HepG2 (cell line): Measurements from ENCODE around the gene RRP12. TPM values are rescaled to one million over a fixed set of nuclear protein-coding genes. Genes with fewer than 3 reads are reported as not detected.
A peak's percentile ranks its signal among the peaks of the same experiment; 100 is the strongest.

ENCODE experiments used
- AKAP8 ChIP-seq: sonication (generic); formaldehyde crosslinking; IDR thresholded peaks from 2 replicates; pipeline ENCODE4 v1.5.1; 2020; ENCODE audit warnings: mild to moderate bottlenecking, missing genetic modification reagents
- BORCS8-MEF2B ChIP-seq: sonication (generic); formaldehyde crosslinking; IDR thresholded peaks from 2 replicates; pipeline ENCODE4 v1.8.0; 2022; ENCODE audit warnings: mild to moderate bottlenecking, missing genetic modification reagents
- FOXM1 ChIP-seq: sonication (generic); formaldehyde crosslinking; IDR thresholded peaks from 2 replicates; pipeline ENCODE4 v1.5.0; 2020; ENCODE audit warnings: missing genetic modification reagents
- HDAC6 ChIP-seq: fragments of 200-600 bp; sonication (generic); IDR thresholded peaks from 2 replicates; pipeline ENCODE4 v1.7.0; 2017; ENCODE audit warnings: mild to moderate bottlenecking, antibody characterized with exemption, low read length, low read depth
- IKZF1 ChIP-seq: fragments of 450-650 bp; IDR thresholded peaks from 2 replicates; pipeline ENCODE4 v1.7.1; 2016
- KLF9 ChIP-seq: IDR thresholded peaks from 2 replicates; pipeline ENCODE4 v1.6.1; 2016; ENCODE audit warnings: low read depth
- SRSF4 ChIP-seq: fragments of 200-400 bp; formaldehyde crosslinking; IDR thresholded peaks from one replicate; pipeline ENCODE4 v1.6.1; 2018; ENCODE audit warnings: mild to moderate bottlenecking, low read depth, low read length, moderate library complexity; ENCODE audit not compliant: poor library complexity, severe bottlenecking
- ZFP37 ChIP-seq: sonication (generic); formaldehyde crosslinking; IDR thresholded peaks from 2 replicates; pipeline ENCODE4 v1.4.0; 2020; ENCODE audit warnings: missing genetic modification reagents, borderline replicate concordance
- ZNF460 ChIP-seq: sonication (generic); formaldehyde crosslinking; IDR thresholded peaks from 2 replicates; pipeline ENCODE4 v1.5.1; 2020; ENCODE audit warnings: missing genetic modification reagents, mild to moderate bottlenecking, borderline replicate concordance
- ZNF672 ChIP-seq: sonication (generic); formaldehyde crosslinking; IDR thresholded peaks from 2 replicates; pipeline ENCODE4 v1.8.1; 2022; ENCODE audit warnings: missing genetic modification reagents
- ZNF772 ChIP-seq: sonication (generic); formaldehyde crosslinking; IDR thresholded peaks from 2 replicates; pipeline ENCODE4 v1.5.0; 2020; ENCODE audit warnings: mild to moderate bottlenecking, missing genetic modification reagents
- polyA plus RNA-seq, 8 experiments: library from polyadenylated mRNA; depleted of rRNA in 3 of 8; stranded (reverse) in 7 of 8; unstranded in 1 of 8; fragments of >200 nt; fragmentation: Illumina TruSeq in 4 of 8; extraction: Trizol in 4 of 8; gene quantifications; 2 replicates each; pipeline versions ENCODE4 v1.2.1 to v1.2.3, GENCODE V29; 2011 to 2016; ENCODE audit warnings: low read depth in 4 of 8, missing spikeins in 1 of 8, mixed read lengths in 1 of 8; ENCODE audit not compliant: insufficient read depth in 1 of 8
- total RNA-seq, 5 experiments: library from RNA; depleted of rRNA; stranded (reverse); fragments of >200 nt; fragmentation: Illumina TruSeq; extraction: Trizol; gene quantifications; 2 replicates each; pipeline ENCODE4 v1.2.3, GENCODE V29; 2016; ENCODE audit warnings: low read depth in 1 of 5
- TF ChIP-seq, protein P1 (sequence below): IDR thresholded peaks from 2 replicates; pipeline ENCODE4 v1.4.0; 2020; ENCODE audit warnings: mild to moderate bottlenecking, missing genetic modification reagents
- TF ChIP-seq, protein P2 (sequence below): sonication (generic); formaldehyde crosslinking; IDR thresholded peaks from 2 replicates; pipeline ENCODE4 v1.8.0; 2022; ENCODE audit warnings: mild to moderate bottlenecking, missing genetic modification reagents, moderate library complexity
- TF ChIP-seq, protein P3 (sequence below): sonication (generic); formaldehyde crosslinking; conservative IDR thresholded peaks from 2 replicates; pipeline ENCODE4 v1.4.0; 2020; ENCODE audit warnings: mild to moderate bottlenecking, missing genetic modification reagents, moderate library complexity
- TF ChIP-seq, protein P4 (sequence below): sonication (generic); formaldehyde crosslinking; IDR thresholded peaks from 2 replicates; pipeline ENCODE4 v1.8.0; 2022; ENCODE audit warnings: mild to moderate bottlenecking, missing genetic modification reagents, moderate library complexity
- TF ChIP-seq, protein P5 (sequence below): sonication (generic); formaldehyde crosslinking; IDR thresholded peaks from 2 replicates; pipeline ENCODE4 v1.5.1; 2020; ENCODE audit warnings: mild to moderate bottlenecking, missing genetic modification reagents, moderate library complexity

Gene RRP12
- total and polyA plus RNA-seq, 2 of the 13 experiments (the other 11 are each of a cell fraction or from before 2014, with no cell fraction given): 13.2 to 39.4 TPM

DNA sequence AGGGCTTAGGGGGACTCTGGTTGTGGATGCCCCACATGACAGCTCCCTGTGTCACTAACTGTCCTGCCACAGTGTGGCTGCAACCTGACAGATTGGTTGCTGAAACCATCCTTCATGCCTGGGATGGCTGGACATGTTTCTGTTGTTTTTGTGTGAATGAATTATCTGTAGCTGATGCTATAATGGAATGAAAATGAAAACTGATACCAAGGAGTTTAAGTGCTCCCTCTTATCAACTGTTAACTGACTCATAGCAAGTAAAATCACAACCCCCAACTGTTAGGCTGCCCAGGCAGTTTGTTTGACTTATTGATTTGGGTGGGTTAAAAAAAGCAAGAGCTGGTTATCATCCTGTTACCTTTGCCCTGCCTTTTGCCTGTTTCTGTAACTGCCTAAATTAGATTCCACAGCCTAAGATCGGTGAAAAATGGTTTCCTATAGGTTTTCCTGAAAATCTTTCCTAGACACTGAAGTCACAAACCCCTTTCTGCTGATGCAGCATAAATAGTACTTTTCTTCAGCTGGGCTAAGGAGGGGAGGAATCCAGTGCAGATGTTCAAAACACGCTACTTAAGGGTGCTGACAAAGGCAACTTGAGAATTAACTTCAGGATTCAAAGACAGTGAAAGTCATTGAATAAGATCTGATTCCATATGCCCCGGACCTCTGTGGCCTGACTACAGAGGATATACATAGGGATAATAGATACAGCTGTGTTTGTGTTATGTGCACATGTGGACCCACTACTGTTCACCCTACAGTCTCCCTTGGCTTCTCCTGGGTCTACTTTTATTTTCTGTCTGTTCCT, 72.3 kb downstream of the RRP12 start (continued):
- TF ChIP-seq ZNF772 (CRISPR knock-in tag) (no peak), HDAC6 (no peak), SRSF4 (no peak), BORCS8-MEF2B (CRISPR knock-in tag) (no peak), FOXM1 (CRISPR knock-in tag) (no peak), IKZF1 (no peak), AKAP8 (CRISPR knock-in tag) (no peak), ZFP37 (CRISPR knock-in tag) (no peak), KLF9 (CRISPR knock-in tag) (no peak), ZNF672 (CRISPR knock-in tag) (no peak), ZNF460 (CRISPR knock-in tag) (no peak)
- TF ChIP-seq, protein P1, sequence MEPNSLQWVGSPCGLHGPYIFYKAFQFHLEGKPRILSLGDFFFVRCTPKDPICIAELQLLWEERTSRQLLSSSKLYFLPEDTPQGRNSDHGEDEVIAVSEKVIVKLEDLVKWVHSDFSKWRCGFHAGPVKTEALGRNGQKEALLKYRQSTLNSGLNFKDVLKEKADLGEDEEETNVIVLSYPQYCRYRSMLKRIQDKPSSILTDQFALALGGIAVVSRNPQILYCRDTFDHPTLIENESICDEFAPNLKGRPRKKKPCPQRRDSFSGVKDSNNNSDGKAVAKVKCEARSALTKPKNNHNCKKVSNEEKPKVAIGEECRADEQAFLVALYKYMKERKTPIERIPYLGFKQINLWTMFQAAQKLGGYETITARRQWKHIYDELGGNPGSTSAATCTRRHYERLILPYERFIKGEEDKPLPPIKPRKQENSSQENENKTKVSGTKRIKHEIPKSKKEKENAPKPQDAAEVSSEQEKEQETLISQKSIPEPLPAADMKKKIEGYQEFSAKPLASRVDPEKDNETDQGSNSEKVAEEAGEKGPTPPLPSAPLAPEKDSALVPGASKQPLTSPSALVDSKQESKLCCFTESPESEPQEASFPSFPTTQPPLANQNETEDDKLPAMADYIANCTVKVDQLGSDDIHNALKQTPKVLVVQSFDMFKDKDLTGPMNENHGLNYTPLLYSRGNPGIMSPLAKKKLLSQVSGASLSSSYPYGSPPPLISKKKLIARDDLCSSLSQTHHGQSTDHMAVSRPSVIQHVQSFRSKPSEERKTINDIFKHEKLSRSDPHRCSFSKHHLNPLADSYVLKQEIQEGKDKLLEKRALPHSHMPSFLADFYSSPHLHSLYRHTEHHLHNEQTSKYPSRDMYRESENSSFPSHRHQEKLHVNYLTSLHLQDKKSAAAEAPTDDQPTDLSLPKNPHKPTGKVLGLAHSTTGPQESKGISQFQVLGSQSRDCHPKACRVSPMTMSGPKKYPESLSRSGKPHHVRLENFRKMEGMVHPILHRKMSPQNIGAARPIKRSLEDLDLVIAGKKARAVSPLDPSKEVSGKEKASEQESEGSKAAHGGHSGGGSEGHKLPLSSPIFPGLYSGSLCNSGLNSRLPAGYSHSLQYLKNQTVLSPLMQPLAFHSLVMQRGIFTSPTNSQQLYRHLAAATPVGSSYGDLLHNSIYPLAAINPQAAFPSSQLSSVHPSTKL (CRISPR knock-in tag): peak; percentile 85
- TF ChIP-seq, protein P2, sequence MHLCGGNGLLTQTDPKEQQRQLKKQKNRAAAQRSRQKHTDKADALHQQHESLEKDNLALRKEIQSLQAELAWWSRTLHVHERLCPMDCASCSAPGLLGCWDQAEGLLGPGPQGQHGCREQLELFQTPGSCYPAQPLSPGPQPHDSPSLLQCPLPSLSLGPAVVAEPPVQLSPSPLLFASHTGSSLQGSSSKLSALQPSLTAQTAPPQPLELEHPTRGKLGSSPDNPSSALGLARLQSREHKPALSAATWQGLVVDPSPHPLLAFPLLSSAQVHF (CRISPR knock-in tag): no peak
- TF ChIP-seq, protein P3, sequence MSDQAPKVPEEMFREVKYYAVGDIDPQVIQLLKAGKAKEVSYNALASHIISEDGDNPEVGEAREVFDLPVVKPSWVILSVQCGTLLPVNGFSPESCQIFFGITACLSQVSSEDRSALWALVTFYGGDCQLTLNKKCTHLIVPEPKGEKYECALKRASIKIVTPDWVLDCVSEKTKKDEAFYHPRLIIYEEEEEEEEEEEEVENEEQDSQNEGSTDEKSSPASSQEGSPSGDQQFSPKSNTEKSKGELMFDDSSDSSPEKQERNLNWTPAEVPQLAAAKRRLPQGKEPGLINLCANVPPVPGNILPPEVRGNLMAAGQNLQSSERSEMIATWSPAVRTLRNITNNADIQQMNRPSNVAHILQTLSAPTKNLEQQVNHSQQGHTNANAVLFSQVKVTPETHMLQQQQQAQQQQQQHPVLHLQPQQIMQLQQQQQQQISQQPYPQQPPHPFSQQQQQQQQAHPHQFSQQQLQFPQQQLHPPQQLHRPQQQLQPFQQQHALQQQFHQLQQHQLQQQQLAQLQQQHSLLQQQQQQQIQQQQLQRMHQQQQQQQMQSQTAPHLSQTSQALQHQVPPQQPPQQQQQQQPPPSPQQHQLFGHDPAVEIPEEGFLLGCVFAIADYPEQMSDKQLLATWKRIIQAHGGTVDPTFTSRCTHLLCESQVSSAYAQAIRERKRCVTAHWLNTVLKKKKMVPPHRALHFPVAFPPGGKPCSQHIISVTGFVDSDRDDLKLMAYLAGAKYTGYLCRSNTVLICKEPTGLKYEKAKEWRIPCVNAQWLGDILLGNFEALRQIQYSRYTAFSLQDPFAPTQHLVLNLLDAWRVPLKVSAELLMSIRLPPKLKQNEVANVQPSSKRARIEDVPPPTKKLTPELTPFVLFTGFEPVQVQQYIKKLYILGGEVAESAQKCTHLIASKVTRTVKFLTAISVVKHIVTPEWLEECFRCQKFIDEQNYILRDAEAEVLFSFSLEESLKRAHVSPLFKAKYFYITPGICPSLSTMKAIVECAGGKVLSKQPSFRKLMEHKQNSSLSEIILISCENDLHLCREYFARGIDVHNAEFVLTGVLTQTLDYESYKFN: peak; percentile 98
- TF ChIP-seq, protein P4, sequence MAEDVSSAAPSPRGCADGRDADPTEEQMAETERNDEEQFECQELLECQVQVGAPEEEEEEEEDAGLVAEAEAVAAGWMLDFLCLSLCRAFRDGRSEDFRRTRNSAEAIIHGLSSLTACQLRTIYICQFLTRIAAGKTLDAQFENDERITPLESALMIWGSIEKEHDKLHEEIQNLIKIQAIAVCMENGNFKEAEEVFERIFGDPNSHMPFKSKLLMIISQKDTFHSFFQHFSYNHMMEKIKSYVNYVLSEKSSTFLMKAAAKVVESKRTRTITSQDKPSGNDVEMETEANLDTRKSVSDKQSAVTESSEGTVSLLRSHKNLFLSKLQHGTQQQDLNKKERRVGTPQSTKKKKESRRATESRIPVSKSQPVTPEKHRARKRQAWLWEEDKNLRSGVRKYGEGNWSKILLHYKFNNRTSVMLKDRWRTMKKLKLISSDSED (CRISPR knock-in tag): no peak
- TF ChIP-seq, protein P5, sequence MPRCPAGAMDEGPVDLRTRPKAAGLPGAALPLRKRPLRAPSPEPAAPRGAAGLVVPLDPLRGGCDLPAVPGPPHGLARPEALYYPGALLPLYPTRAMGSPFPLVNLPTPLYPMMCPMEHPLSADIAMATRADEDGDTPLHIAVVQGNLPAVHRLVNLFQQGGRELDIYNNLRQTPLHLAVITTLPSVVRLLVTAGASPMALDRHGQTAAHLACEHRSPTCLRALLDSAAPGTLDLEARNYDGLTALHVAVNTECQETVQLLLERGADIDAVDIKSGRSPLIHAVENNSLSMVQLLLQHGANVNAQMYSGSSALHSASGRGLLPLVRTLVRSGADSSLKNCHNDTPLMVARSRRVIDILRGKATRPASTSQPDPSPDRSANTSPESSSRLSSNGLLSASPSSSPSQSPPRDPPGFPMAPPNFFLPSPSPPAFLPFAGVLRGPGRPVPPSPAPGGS (CRISPR knock-in tag): no peak
